T-helper 1 cell treated with Interleukin-12 subunit alpha and Interleukin-12 subunit beta and Interleukin-4 antibody, amounts not matched to agents 30 ng/mL and 1 ng/mL, for 36 hours (primary cell): ENCODE data around the gene GALNT6. TPM values are rescaled to one million over a fixed set of nuclear protein-coding genes. Genes with fewer than 3 reads are reported as not detected.

Experiments used
- intact Hi-C: fragments of 100-400 bp; cut with micrococcal nuclease; formaldehyde crosslinking; loops from one replicate; pipeline ENCODE4 v1.15.1; 2024
- total RNA-seq: library from RNA; stranded (reverse); gene quantifications from 2 replicates; pipeline ENCODE4 v1.2.3, GENCODE V29; 2022

The GALNT6 gene
- total RNA-seq = 14.9 and 17.7 TPM in 2 replicates

- intact Hi-C loops = loop anchor here (1.0 kb wide), 2 partner anchors 23 to 30 kb away; no protein-coding TSS in a partner anchor
Measured at GRCh38 chr12:51391283-51392123, at the start of gene GALNT6. TSS of gene GALNT6 (minus strand) at chr12:51391406. CDS start at chr12:51379781, 11,625 bp downstream.

GRCh38 chr12:51439330-51439729, 48.1 kb upstream of the GALNT6 start:
- intact Hi-C loops = no loop called here

GRCh38 chr12:51437431-51437830, 46.2 kb upstream of the GALNT6 start:
- intact Hi-C loops = no loop called here

GRCh38 chr12:51434305-51434704, 43.1 kb upstream of the GALNT6 start:
- intact Hi-C loops = no loop called here

GRCh38 chr12:51432921-51433320, 41.7 kb upstream of the GALNT6 start:
- intact Hi-C loops = no loop called here

GRCh38 chr12:51430196-51430895, 39.1 kb upstream of the GALNT6 start:
- intact Hi-C loops = no loop called here

- intact Hi-C loops = no loop called here
Measured at GRCh38 chr12:51429700-51430099, 38.5 kb upstream of the GALNT6 start.

GRCh38 chr12:51428256-51428655, 37.0 kb upstream of the GALNT6 start:
- intact Hi-C loops = no loop called here

GRCh38 chr12:51424662-51425539, 33.7 kb upstream of the GALNT6 start, which contains the start of gene SLC4A8:
TSS of gene SLC4A8 (plus strand) at chr12:51424831. CDS start at chr12:51424988, 157 bp downstream.
- intact Hi-C loops = loop anchor here (1.0 to 2.0 kb wide), 3 partner anchors 17 to 598 kb away; no protein-coding TSS in a partner anchor

- intact Hi-C loops = loop anchor here (1.0 to 2.0 kb wide), 3 partner anchors 18 to 599 kb away; no protein-coding TSS in a partner anchor
Measured at GRCh38 chr12:51424094-51424661, 33.0 kb upstream of the GALNT6 start.

GRCh38 chr12:51421266-51421884, 30.2 kb upstream of the GALNT6 start:
- intact Hi-C loops = loop anchor here (1.0 to 2.0 kb wide), 9 partner anchors 30 to 559 kb away; partner anchors contain the start of gene GALNT6

- intact Hi-C loops = loop anchor here (2.0 kb wide), 1 partner anchor 561 kb away; no protein-coding TSS in a partner anchor
Measured at GRCh38 chr12:51419425-51420193, 28.4 kb upstream of the GALNT6 start.

- intact Hi-C loops = no loop called here
Measured at GRCh38 chr12:51417826-51418225, 26.6 kb upstream of the GALNT6 start.

GRCh38 chr12:51415931-51416330, 24.7 kb upstream of the GALNT6 start:
- intact Hi-C loops = no loop called here

GRCh38 chr12:51413791-51414190, 22.6 kb upstream of the GALNT6 start:
- intact Hi-C loops = no loop called here

GRCh38 chr12:51413149-51413548, 21.9 kb upstream of the GALNT6 start:
- intact Hi-C loops = no loop called here

- intact Hi-C loops = no loop called here
Measured at GRCh38 chr12:51409846-51410245, 18.6 kb upstream of the GALNT6 start.

- intact Hi-C loops = no loop called here
Measured at GRCh38 chr12:51407604-51408003, 16.4 kb upstream of the GALNT6 start.

GRCh38 chr12:51406859-51407258, 15.7 kb upstream of the GALNT6 start:
- intact Hi-C loops = no loop called here
